GM23338 (cell line): ENCODE measurements around the gene MEGF6. TPM values are rescaled to one million over a fixed set of nuclear protein-coding genes. Genes with fewer than 3 reads are reported as not detected.

Experiments used
- ATAC-seq: fragments of 200-7000 bp; cut with Tn5 transposase; 3 replicates; pipeline ENCODE4 v1.9.1; 2020
- DNase-seq: peaks from one replicate; pipeline ENCODE4 v3.0.0-alpha.2; 2015; ENCODE audit warnings: low spot score
- H2AFZ ChIP-seq: fragments of 200-600 bp; sonication (generic); 2 replicates; pipeline ENCODE4 v1.8.0; 2016; ENCODE audit warnings: antibody characterized with exemption, mild to moderate bottlenecking, moderate library complexity
- H3F3A ChIP-seq: fragments of 200-600 bp; sonication (generic); replicated peaks from 2 replicates; pipeline ENCODE4 v1.8.0; 2017; ENCODE audit warnings: antibody characterized with exemption, mixed run types, low read depth
- H3K27ac ChIP-seq: fragments of 200-600 bp; sonication (generic); 2 replicates; pipeline ENCODE4 v1.6.1; 2016; ENCODE audit warnings: low read depth
- H3K27me3 ChIP-seq: fragments of 200-600 bp; sonication (generic); 2 replicates; pipeline ENCODE4 v1.8.0; 2016; ENCODE audit warnings: mild to moderate bottlenecking, mixed run types, moderate library complexity; ENCODE audit not compliant: insufficient read depth
- H3K36me3 ChIP-seq: fragments of 200-600 bp; sonication (generic); 2 replicates; pipeline ENCODE4 v1.8.0; 2016; ENCODE audit warnings: mild to moderate bottlenecking; ENCODE audit not compliant: insufficient read depth
- H3K4me1 ChIP-seq: fragments of 200-600 bp; sonication (generic); 2 replicates; pipeline ENCODE4 v1.8.0; 2016; ENCODE audit warnings: mild to moderate bottlenecking, moderate library complexity; ENCODE audit not compliant: insufficient read depth
- H3K4me2 ChIP-seq: fragments of 200-600 bp; sonication (generic); 2 replicates; pipeline ENCODE4 v1.7.1; 2017; ENCODE audit warnings: mixed run types
- H3K4me3 ChIP-seq: fragments of 200-600 bp; sonication (generic); 2 replicates; pipeline ENCODE4 v1.6.1; 2016; ENCODE audit warnings: mixed run types
- H3K79me2 ChIP-seq: fragments of 200-600 bp; sonication (generic); replicated peaks from 2 replicates; pipeline ENCODE4 v1.8.0; 2017; ENCODE audit warnings: mild to moderate bottlenecking; ENCODE audit not compliant: insufficient read depth
- H3K9me2 ChIP-seq: fragments of 200-600 bp; sonication (generic); 2 replicates; pipeline ENCODE4 v1.8.0; 2017; ENCODE audit not compliant: insufficient read depth
- H4K20me1 ChIP-seq: fragments of 200-600 bp; sonication (generic); replicated peaks from 2 replicates; pipeline ENCODE4 v1.8.0; 2017; ENCODE audit warnings: mild to moderate bottlenecking; ENCODE audit not compliant: insufficient read depth
- H3K27ac Mint-ChIP-seq: 2 replicates; pipeline ENCODE4 v1.8.0; 2020; ENCODE audit warnings: inconsistent platforms, mild to moderate bottlenecking, moderate library complexity, mixed read lengths
- H3K27me3 Mint-ChIP-seq: 3 replicates; pipeline ENCODE4 v1.8.0; 2022; ENCODE audit warnings: low read depth, mild to moderate bottlenecking, moderate library complexity, mixed read lengths, inconsistent platforms; ENCODE audit not compliant: insufficient read depth, poor library complexity
- H3K36me3 Mint-ChIP-seq: 3 replicates; pipeline ENCODE4 v1.8.0; 2021; ENCODE audit warnings: low read depth, mild to moderate bottlenecking, inconsistent platforms, moderate library complexity, mixed read lengths
- H3K4me1 Mint-ChIP-seq: 3 replicates; pipeline ENCODE4 v1.8.0; 2020; ENCODE audit warnings: mild to moderate bottlenecking, inconsistent platforms, mixed read lengths
- H3K4me3 Mint-ChIP-seq: 3 replicates; pipeline ENCODE4 v1.8.0; 2021; ENCODE audit warnings: moderate library complexity, mild to moderate bottlenecking, inconsistent platforms, mixed read lengths
- H3K9me3 Mint-ChIP-seq: 3 replicates; pipeline ENCODE4 v1.8.0; 2020; ENCODE audit warnings: moderate library complexity, mild to moderate bottlenecking, inconsistent platforms, mixed read lengths
- EZH2phosphoT487 ChIP-seq: fragments of 200-600 bp; sonication (generic); IDR thresholded peaks from one replicate; pipeline ENCODE4 v1.8.1; 2018; ENCODE audit warnings: antibody characterized with exemption; ENCODE audit not compliant: unreplicated experiment
- JUNB ChIP-seq: IDR thresholded peaks from one replicate; pipeline ENCODE4 v1.6.1; 2016; ENCODE audit warnings: antibody characterized with exemption; ENCODE audit not compliant: unreplicated experiment
- ZNF114 ChIP-seq: fragments of 250-450 bp; sonication (Bioruptor Pico); IDR thresholded peaks from 2 replicates; pipeline ENCODE4 v1.5.0; 2020; ENCODE audit warnings: mild to moderate bottlenecking, moderate library complexity
- ZNF462 ChIP-seq: fragments of 250-450 bp; sonication (Bioruptor Pico); IDR thresholded peaks from 2 replicates; pipeline ENCODE4 v1.5.0; 2020; ENCODE audit warnings: mild to moderate bottlenecking, moderate library complexity
- microRNA counts: library from miRNA; unstranded; fragments of <30 nt; microRNA quantifications from one replicate; lab custom pipeline; 2017
- microRNA-seq: library from miRNA; unstranded; fragments of <30 nt; microRNA quantifications from one replicate; pipeline ENCODE4, GENCODE V29; 2017
- polyA plus RNA-seq: library from polyadenylated mRNA; unstranded; fragments of >200 nt; fragmentation: Nextera tagmentation; extraction: Ambion mirVana; gene quantifications from 2 replicates; pipeline ENCODE4 v1.2.1, GENCODE V29; 2016
- small RNA-seq: library from RNA; depleted of rRNA; stranded (forward); fragments of <200 nt; gene quantifications from one replicate; pipeline ENCODE3, GENCODE V24; 2014; ENCODE audit warnings: low replicate concordance
- total RNA-seq: library from RNA; depleted of rRNA; stranded (reverse); fragments of >200 nt; shearing (Covaris generic); gene quantifications from 2 replicates; pipeline ENCODE4 v1.2.3, GENCODE V29; 2014; rRNA removed
- TF ChIP-seq, protein P1 (sequence below), 2 experiments: fragments of 200-600 bp in 1 of 2; sonication (generic) in 1 of 2; conservative IDR thresholded peaks; 2 replicates each; pipeline versions ENCODE4 v1.5.1 to v1.6.1; 2016 to 2017; ENCODE audit warnings: antibody characterized with exemption in 2 of 2, low read depth in 2 of 2, mild to moderate bottlenecking in 2 of 2, moderate library complexity in 1 of 2

The MEGF6 gene
- total and polyA plus RNA-seq, 2 experiments from 2014 or later, result 4.0 to 21.4 TPM

- no peak overlapping the region for H3K27ac ChIP-seq
- no peaks in the 10 kb centered on the region for H3K36me3 ChIP-seq
- H3K27me3 Mint-ChIP-seq, result peaks cover 10% of the 10 kb centered on the region
- no peaks in the 10 kb centered on the region for H3F3A ChIP-seq
- H3K9me3 Mint-ChIP-seq, result no peaks in the 10 kb centered on the region
- H3K4me3 Mint-ChIP-seq, result no peak overlapping the region
- peaks cover 10% of the 10 kb centered on the region for H3K4me1 Mint-ChIP-seq
- H3K27ac Mint-ChIP-seq, result no peak overlapping the region
- DNase-seq, result no peak
- H3K36me3 Mint-ChIP-seq, result no peaks in the 10 kb centered on the region
- no peaks in the 10 kb centered on the region for H3K4me1 ChIP-seq
- H3K4me2 ChIP-seq, result no peak overlapping the region
- H3K4me3 ChIP-seq, result no peak overlapping the region
- H2AFZ ChIP-seq, result no peak overlapping the region
- no peaks in the 10 kb centered on the region for H3K27me3 ChIP-seq
- no peak for ATAC-seq
- H3K9me2 ChIP-seq, result no peaks in the 10 kb centered on the region
- H4K20me1 ChIP-seq, result no peaks in the 10 kb centered on the region
- TF ChIP-seq EZH2phosphoT487 (no peak), JUNB (no peak), ZNF114 (CRISPR knock-in tag) (no peak), ZNF462 (CRISPR knock-in tag) (no peak)
- TF ChIP-seq, protein P1, sequence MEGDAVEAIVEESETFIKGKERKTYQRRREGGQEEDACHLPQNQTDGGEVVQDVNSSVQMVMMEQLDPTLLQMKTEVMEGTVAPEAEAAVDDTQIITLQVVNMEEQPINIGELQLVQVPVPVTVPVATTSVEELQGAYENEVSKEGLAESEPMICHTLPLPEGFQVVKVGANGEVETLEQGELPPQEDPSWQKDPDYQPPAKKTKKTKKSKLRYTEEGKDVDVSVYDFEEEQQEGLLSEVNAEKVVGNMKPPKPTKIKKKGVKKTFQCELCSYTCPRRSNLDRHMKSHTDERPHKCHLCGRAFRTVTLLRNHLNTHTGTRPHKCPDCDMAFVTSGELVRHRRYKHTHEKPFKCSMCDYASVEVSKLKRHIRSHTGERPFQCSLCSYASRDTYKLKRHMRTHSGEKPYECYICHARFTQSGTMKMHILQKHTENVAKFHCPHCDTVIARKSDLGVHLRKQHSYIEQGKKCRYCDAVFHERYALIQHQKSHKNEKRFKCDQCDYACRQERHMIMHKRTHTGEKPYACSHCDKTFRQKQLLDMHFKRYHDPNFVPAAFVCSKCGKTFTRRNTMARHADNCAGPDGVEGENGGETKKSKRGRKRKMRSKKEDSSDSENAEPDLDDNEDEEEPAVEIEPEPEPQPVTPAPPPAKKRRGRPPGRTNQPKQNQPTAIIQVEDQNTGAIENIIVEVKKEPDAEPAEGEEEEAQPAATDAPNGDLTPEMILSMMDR (conservative IDR thresholded peaks at IDR 0.05; ENCODE audit: low read depth in 2 of 2), result no peak
- H3K79me2 ChIP-seq, result no peaks in the 10 kb centered on the region
Observed at GRCh38 chr1:3440300-3440681, 171.0 kb downstream of the MEGF6 start.

MicroRNA genes within 50 kb of the gene (microRNA counts, 767-probe panel; counts per million panel counts)
- microRNA hsa-miR-551a (lab: Ali Mortazavi, UCI), result not detected

Small RNAs within 50 kb of the gene (microRNA-seq; reads per million reads assigned to microRNA genes)
- gene MIR551A, result 2.0 reads per million

Small RNAs within 50 kb of the gene (small RNA-seq; reads per million reads assigned to genes)
- 0.70 reads per million, percentile 48 among the genes with 10 or more reads in this experiment for gene MIR551A

Other genes starting within 250 kb of the MEGF6 start
- 19.1 and 29.3 TPM in 2 replicates for gene ARHGEF16, start 156.8 kb downstream of the MEGF6 start, total RNA-seq
- gene ARHGEF16, start 156.8 kb downstream of the MEGF6 start, polyA plus RNA-seq, result 11.2 and 12.2 TPM in 2 replicates
- gene TPRG1L, start 13.5 kb upstream of the MEGF6 start, total RNA-seq, result 20.3 and 24.4 TPM in 2 replicates
- gene TPRG1L, start 13.5 kb upstream of the MEGF6 start, polyA plus RNA-seq, result 6.2 and 6.6 TPM in 2 replicates
- 40.8 and 43.3 TPM in 2 replicates for gene WRAP73, start 38.6 kb upstream of the MEGF6 start, total RNA-seq
- 22.6 and 24.4 TPM in 2 replicates for gene WRAP73, start 38.6 kb upstream of the MEGF6 start, polyA plus RNA-seq
- 1.8 and 3.4 TPM in 2 replicates for gene TP73, start 41.0 kb upstream of the MEGF6 start, total RNA-seq
- 1.4 and 1.8 TPM in 2 replicates for gene TP73, start 41.0 kb upstream of the MEGF6 start, polyA plus RNA-seq
- gene CCDC27, start 140.9 kb upstream of the MEGF6 start, total RNA-seq, result 0.45 TPM in 1 of 2 replicates, not detected in the other
- 0.18 TPM in 1 of 2 replicates, not detected in the other for gene CCDC27, start 140.9 kb upstream of the MEGF6 start, polyA plus RNA-seq
- gene SMIM1, start 161.2 kb upstream of the MEGF6 start, total RNA-seq, result 3.2 TPM in 1 of 2 replicates, not detected in the other
- 7.2 and 12.0 TPM in 2 replicates for gene SMIM1, start 161.2 kb upstream of the MEGF6 start, polyA plus RNA-seq
- 75.7 and 76.8 TPM in 2 replicates for gene LRRC47, start 185.0 kb upstream of the MEGF6 start, total RNA-seq
- 15.8 and 17.2 TPM in 2 replicates for gene LRRC47, start 185.0 kb upstream of the MEGF6 start, polyA plus RNA-seq
- gene CEP104, start 245.7 kb upstream of the MEGF6 start, total RNA-seq, result 17.7 and 32.2 TPM in 2 replicates
- gene CEP104, start 245.7 kb upstream of the MEGF6 start, polyA plus RNA-seq, result 20.5 and 21.1 TPM in 2 replicates
- 12.6 and 18.1 TPM in 2 replicates for gene DFFB, start 246.0 kb upstream of the MEGF6 start, total RNA-seq
- 4.4 and 6.5 TPM in 2 replicates for gene DFFB, start 246.0 kb upstream of the MEGF6 start, polyA plus RNA-seq